ENCODE results near the gene CDC42BPG. TPM values are rescaled to one million over a fixed set of nuclear protein-coding genes. Genes with fewer than 3 reads are reported as not detected.

The CDC42BPG gene
- total and polyA plus RNA-seq, 10 of the 15 experiments (the other 5 are each of a cell fraction or from before 2014, with no cell fraction given) = 0.02 to 1.3 (median 0.09) TPM; not detected in 1

GRCh38 chr11:64878494-64879243, 34.2 kb upstream of the CDC42BPG start, which contains the start of gene EHD1 (continued):
- TF ChIP-seq, protein P1, sequence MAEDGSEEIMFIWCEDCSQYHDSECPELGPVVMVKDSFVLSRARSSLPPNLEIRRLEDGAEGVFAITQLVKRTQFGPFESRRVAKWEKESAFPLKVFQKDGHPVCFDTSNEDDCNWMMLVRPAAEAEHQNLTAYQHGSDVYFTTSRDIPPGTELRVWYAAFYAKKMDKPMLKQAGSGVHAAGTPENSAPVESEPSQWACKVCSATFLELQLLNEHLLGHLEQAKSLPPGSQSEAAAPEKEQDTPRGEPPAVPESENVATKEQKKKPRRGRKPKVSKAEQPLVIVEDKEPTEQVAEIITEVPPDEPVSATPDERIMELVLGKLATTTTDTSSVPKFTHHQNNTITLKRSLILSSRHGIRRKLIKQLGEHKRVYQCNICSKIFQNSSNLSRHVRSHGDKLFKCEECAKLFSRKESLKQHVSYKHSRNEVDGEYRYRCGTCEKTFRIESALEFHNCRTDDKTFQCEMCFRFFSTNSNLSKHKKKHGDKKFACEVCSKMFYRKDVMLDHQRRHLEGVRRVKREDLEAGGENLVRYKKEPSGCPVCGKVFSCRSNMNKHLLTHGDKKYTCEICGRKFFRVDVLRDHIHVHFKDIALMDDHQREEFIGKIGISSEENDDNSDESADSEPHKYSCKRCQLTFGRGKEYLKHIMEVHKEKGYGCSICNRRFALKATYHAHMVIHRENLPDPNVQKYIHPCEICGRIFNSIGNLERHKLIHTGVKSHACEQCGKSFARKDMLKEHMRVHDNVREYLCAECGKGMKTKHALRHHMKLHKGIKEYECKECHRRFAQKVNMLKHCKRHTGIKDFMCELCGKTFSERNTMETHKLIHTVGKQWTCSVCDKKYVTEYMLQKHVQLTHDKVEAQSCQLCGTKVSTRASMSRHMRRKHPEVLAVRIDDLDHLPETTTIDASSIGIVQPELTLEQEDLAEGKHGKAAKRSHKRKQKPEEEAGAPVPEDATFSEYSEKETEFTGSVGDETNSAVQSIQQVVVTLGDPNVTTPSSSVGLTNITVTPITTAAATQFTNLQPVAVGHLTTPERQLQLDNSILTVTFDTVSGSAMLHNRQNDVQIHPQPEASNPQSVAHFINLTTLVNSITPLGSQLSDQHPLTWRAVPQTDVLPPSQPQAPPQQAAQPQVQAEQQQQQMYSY (CRISPR knock-in tag; IDR thresholded peaks at IDR 0.05) = no peak
- TF ChIP-seq MAX (IDR thresholded peaks at IDR 0.05; ENCODE audit: low read depth, low read length) = peak; percentile 66
- no peak for TF ChIP-seq NFIC (IDR thresholded peaks at IDR 0.05; ENCODE audit: low read depth, low read length)
- TF ChIP-seq, protein P2, sequence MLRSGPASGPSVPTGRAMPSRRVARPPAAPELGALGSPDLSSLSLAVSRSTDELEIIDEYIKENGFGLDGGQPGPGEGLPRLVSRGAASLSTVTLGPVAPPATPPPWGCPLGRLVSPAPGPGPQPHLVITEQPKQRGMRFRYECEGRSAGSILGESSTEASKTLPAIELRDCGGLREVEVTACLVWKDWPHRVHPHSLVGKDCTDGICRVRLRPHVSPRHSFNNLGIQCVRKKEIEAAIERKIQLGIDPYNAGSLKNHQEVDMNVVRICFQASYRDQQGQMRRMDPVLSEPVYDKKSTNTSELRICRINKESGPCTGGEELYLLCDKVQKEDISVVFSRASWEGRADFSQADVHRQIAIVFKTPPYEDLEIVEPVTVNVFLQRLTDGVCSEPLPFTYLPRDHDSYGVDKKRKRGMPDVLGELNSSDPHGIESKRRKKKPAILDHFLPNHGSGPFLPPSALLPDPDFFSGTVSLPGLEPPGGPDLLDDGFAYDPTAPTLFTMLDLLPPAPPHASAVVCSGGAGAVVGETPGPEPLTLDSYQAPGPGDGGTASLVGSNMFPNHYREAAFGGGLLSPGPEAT (IDR thresholded peaks at IDR 0.05; ENCODE audit: low read depth) = no peak; the same call in 1 of the 2 replicates
- TF ChIP-seq SRF (IDR thresholded peaks at IDR 0.05; ENCODE audit: low read depth in 2 of 2, low read length in 2 of 2) = 0 out of 4 replicates have a peak, but pooled peaks of 1 of the 2 experiments have one; percentile 1
- peak in 1 of 2 experiments; percentile 71; a peak in 2 of 3 replicates for TF ChIP-seq EGR1 (IDR thresholded peaks at IDR 0.05; ENCODE audit: borderline replicate concordance in 1 of 2, low read depth in 2 of 2, low read length in 2 of 2)
- TF ChIP-seq SMC3 (IDR thresholded peaks at IDR 0.05; ENCODE audit: borderline replicate concordance, low read length) = peak; percentile 54
- peak; percentile 21; the same call in 1 of the 2 replicates for TF ChIP-seq SMARCA5 (IDR thresholded peaks at IDR 0.05)
- TF ChIP-seq NR2C1 (IDR thresholded peaks at IDR 0.05) = no peak
- TF ChIP-seq, protein P3, sequence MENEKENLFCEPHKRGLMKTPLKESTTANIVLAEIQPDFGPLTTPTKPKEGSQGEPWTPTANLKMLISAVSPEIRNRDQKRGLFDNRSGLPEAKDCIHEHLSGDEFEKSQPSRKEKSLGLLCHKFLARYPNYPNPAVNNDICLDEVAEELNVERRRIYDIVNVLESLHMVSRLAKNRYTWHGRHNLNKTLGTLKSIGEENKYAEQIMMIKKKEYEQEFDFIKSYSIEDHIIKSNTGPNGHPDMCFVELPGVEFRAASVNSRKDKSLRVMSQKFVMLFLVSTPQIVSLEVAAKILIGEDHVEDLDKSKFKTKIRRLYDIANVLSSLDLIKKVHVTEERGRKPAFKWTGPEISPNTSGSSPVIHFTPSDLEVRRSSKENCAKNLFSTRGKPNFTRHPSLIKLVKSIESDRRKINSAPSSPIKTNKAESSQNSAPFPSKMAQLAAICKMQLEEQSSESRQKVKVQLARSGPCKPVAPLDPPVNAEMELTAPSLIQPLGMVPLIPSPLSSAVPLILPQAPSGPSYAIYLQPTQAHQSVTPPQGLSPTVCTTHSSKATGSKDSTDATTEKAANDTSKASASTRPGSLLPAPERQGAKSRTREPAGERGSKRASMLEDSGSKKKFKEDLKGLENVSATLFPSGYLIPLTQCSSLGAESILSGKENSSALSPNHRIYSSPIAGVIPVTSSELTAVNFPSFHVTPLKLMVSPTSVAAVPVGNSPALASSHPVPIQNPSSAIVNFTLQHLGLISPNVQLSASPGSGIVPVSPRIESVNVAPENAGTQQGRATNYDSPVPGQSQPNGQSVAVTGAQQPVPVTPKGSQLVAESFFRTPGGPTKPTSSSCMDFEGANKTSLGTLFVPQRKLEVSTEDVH (IDR thresholded peaks at IDR 0.05; ENCODE audit: low read depth, partially characterized antibody) = no peak
- no peak for TF ChIP-seq ZBTB40 (IDR thresholded peaks at IDR 0.05; ENCODE audit: borderline replicate concordance)
- peak; percentile 50 for TF ChIP-seq NR2F1 (conservative IDR thresholded peaks at IDR 0.05)
- 0 out of 2 replicates have a peak, but pooled peaks have one; percentile 71 for TF ChIP-seq CHD1 (IDR thresholded peaks at IDR 0.05; ENCODE audit: low read depth, low read length)
- peak; percentile 48 for TF ChIP-seq PKNOX1 (IDR thresholded peaks at IDR 0.05)
